T47D (cell line): ENCODE results near the gene DIO3.

ENCODE experiments used
- DNase-seq, 2 experiments: peaks; one replicate each; pipeline versions ENCODE4 v3.0.0 to v3.0.0-alpha.2; 2011 to 2012; ENCODE audit warnings: low read depth in 1 of 2, low spot score in 1 of 2
- JUND ChIP-seq: IDR thresholded peaks from 2 replicates; pipeline ENCODE4 v1.6.1; 2012; ENCODE audit warnings: low read depth
- in situ Hi-C: cut with HindIII; loops from 2 replicates; pipeline ENCODE4 v1.10.0; 2016; ENCODE audit warnings: low sequenced_read_pairs, low pct_unique_long_range_greater_than_20kb

The DIO3 gene

DNA sequence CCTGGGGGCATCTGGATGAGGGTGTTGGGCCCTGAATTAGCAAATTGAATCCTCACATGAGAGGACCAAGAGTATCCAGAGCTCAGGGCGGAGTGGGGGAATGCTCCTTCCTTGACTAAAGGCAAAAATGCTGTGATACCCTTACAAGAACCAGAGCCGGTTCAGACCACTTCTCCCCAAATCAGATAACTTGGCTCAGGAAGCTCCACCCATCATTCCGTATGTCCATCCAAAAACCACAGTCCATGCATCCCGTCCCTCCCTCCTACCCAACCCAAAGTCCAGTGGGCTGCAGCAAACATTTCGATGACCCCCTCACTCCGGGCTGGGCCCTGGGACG is 22.4 kb downstream of the DIO3 start:
- in situ Hi-C loops = no loop called here

DNA sequence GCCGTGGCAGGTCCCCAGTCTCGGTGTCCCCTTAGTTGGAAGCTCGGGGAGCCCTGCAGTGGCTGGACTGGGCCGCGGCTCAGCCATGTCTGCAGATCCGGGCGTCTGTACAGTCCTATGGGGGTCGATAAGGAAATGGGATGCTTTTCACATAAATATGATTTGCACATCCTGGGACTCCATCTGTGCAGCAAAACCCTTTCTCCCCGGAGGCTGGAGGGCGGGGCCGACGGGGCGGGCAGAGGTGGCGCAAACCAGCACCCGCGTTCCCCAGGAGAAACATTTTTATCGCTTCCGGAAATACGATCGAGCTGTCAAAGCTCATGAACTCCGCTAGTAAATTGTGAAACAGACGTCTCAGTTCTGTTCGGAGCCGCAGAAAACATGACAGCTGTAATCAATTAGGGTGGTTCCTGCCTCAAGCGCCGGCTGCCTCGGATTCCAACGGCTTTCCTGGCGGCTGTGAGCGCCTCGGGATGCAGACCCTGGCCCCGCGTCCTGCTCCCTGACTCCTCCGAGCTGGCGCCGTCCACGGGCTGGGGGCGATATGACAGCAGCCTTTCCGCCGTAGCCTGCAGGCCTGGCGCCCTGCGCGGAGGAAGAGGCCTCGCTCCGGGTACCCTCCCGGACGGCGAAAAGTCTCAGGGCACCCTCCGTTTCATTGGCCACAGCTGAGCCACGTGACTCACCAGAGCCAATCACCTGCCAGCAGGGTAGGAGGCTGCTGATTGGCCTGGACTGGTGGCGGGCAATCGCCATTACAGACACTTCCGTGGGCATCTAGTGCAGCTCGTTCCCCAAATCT is 23.0 kb downstream of the DIO3 start:
- no peak for DNase-seq
- in situ Hi-C loops = no loop called here
- no peak for TF ChIP-seq JUND

More for the DNA sequence above, 22.4 kb downstream of the DIO3 start:
- DNase-seq = no peak
- TF ChIP-seq JUND = no peak

DNA sequence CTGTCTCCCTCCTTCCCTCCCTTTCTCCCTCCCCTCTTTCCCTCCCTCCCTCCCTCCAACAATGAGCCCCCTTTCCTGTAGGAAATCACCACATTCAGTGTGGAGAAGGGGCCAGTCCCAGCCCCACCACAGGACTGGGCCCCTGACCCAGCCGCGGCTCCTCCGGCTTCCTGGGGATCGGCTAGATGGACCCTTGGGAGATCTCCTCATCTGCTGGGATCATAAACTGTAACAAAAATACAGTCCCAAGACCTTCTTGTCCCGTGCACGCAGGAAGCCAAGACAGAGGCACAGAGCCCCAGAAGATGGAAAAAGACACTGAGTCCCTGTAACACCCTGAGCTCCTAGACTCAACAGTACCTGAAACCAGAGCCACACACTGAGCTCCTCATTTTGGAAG is 23.9 kb downstream of the DIO3 start:
- DNase-seq = no peak
- in situ Hi-C loops = no loop called here
- TF ChIP-seq JUND = no peak

DNA sequence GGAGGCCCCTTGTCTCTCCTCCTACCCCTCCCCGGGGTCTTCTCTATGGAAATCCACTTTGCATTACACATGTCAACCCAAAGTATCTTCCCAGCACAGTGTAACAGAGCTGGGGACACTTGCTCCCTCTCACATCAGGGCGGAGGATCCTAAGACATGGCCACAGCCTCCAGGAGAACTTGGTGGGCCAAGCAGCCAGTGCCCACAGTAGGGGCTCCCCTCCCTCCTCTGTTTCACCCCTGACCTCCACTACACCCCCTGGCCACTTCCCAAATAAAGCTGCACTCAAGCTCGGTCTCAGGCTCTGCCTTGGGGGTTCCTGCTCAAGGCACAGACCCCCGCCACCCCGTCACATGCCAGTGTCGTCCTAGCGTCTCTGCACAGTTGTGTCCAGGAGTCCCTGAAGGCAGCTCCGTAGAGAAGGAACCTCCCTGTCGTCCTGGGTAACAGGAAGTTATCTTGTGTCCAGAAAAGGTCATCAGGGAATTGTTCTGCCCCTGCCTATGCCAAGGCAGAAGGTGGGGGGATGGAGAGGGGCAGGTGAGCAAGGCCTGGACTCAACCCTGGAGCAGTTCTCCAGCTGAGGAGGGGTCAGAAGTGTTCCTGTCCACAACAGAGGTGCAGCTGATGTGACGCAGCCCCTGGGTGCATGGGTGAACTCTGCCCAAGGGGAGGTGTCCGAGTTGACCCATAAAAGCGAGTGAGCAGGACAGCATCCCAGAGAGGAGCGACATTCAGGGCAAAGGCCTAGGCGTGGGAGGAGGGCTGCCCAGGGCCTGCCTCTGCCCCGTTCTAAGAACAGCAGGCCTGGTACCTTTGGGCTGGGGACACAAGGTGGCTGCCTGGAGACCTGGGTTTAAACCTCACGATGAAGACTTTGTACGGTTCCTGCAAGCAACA is 25.5 kb downstream of the DIO3 start:
- TF ChIP-seq JUND = no peak
- DNase-seq = no peak
- in situ Hi-C loops = no loop called here

DNA sequence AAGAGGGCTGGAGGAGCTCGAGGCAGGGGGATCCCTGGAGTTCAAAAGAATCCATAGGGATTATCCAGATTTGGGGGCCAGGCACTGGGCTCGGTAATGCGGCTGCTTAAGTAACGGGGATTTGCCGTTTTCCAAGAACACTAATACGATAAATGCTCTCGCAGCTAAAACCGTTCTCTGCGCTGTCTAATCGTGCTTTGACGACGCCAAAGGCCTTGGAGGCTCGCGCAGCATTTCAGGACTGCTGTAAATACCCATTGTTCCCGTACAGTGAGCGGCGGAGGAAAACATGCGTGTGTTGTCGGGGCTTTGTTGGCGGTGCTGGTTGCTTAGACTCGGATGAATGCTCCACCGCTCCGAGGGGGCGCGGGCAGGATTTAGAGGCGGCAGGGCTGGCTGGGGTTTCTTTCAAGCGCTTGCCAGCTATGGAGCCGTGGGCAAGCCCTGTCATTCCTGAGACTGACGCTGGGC is 26.2 kb downstream of the DIO3 start:
- in situ Hi-C loops = no loop called here
- no peak for DNase-seq
- no peak for TF ChIP-seq JUND

DNA sequence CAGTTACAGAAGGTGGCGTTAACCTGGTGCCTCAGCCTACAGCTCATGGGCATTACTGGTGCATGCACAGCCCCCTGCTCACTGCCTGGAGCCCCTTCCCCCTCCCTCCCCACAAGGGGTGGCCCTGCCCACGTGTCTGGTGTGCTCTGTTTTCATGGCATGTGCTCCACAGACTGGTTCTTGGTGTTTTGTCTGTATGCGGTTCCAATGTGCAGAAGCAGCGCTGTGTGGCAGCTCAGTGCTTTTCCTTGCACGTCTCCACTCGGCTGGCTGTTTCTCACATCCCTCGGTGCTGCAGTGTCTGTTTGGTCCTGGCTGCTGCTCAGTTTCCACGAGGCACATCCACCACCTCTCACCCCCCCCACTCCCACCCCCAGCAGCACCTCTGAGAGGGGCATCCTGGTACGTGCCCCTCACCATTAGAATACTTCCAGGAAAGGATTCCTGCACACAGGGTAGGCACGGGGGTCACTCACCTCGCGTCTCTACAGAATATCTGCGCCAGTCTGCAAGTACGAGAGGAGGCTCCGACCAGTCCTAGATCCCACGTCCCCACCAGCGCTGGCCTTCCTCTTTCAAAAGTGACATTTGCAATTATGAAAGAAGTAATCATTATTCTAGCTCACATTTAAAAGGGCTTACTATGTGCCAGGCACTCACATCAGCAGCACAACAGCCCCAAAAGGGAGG is 27.1 kb downstream of the DIO3 start:
- TF ChIP-seq JUND = no peak
- no peak for DNase-seq
- in situ Hi-C loops = no loop called here

DNA sequence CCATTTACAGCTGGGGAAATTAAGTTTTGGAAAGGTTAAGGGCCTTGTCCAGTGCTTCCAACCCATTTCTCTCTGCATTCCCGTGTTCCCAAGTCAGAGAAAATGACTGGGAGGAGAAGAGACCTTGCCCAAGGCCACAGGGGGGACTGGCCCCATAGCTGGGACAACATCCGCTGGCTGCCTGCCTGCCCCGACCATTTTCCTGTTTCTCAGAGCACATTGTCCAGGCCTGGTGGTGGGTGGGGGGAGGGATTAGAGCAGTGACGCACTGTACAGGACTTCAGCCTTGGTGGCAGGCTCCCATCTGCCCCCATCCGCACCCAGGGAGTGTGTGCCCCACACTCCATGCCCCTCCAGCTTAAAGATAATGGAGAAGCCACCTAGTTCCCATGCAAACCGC is 27.7 kb downstream of the DIO3 start:
- no peak for DNase-seq
- TF ChIP-seq JUND = no peak
- in situ Hi-C loops = no loop called here

DNA sequence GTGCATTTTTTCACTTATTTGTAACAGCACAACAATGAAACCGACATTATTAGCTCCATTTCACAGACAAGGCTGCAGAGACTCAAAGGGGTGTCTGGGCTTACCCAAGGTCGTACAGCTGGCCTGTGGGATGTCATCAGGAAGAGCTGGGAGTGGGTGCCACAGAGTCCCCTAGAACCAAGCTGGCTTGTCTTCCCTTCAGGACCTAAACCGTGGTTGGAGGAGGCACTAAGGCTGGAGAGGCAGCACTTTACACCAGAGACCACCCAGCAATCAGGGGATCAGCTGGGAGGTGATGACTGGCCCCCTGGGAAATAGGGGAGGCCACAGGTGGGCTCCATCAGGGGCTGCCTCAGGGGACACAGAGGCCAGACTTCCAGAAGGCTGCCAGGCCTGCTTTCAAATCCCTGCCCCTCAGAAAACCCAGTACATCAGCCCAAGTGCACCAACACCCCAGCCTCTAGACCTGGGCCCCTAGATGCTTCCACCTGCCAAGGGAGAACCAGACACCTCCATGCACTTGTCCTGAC is 28.3 kb downstream of the DIO3 start:
- in situ Hi-C loops = no loop called here
- TF ChIP-seq JUND = no peak
- no peak for DNase-seq

DNA sequence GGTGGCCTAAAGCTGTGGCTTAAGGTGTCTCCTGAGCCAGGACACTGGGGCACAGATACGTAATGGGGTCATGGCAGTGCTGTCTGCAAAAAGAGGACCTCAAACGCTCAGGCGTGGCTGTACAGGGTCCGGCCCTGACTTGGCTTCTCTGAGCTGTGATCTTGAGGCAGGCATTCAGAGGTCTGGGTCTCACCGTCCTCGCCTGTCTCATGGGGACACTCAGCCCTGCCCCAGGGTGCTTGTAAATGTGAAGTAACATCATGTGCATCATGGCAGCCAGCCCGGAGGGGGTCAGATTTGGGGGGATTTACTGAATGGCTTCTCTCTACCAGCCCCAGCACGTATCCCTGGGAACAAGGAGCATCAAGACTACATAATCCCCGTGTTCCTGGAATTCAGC is 28.8 kb downstream of the DIO3 start:
- no peak for DNase-seq
- no peak for TF ChIP-seq JUND
- in situ Hi-C loops = no loop called here

DNA sequence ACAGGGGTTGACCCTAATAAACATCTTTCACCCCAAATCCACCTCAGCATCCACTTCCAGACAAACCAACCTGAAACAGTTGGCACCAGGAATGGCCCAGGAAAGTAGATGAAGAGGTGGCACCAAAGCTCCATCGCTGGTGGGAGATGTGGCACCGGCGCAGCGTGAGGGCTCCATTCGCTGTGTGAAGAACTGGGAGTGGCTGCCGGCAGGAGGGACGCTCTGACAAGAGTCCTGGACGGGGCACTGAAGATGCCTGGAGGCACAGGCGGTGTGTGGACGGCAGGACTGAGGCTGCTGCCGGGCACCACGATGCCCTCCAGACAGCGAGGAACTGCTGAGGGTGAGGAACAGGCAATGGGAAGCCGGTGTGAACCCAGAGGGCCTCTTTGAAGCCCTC is 29.3 kb downstream of the DIO3 start:
- in situ Hi-C loops = no loop called here
- no peak for TF ChIP-seq JUND
- DNase-seq = no peak

DNA sequence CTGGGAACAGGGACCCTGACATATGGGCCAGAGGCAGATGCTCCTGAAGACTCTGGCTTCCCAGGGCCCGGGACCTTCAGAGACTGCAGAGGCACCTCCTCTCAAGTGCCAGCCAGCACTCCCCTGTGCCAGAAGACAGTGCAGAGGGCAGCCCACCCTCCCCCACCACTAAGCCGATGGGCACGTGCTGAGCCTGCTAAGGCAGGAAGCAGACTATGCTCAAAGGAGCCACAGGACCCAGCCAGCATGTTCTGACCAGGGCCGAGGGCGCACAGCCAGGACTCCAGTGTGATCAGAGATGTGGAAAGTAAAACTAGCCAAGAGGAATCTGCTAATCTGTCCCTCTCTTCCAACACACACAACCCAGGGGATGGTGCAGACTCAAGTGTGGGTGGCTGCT is 29.8 kb downstream of the DIO3 start:
- TF ChIP-seq JUND = no peak
- no peak for DNase-seq
- in situ Hi-C loops = no loop called here

DNA sequence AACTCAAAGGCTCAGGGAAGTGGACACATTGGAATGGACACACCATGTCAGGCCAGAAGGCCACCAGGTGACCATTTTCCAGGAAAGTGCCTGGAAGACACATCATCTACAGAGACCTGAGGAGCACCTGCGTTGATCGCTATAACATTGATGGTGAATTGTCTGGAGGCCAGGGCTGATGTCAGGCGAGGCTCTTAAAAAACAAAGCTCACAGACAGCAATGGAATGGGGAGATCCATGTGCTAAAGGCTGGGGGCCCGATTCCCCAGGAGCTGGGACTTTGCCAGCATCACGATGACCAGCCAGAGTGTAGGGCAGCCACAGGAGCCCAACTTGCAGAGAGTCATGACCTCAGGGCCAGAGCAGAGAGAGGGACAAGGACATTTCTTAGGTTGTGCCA is 30.3 kb downstream of the DIO3 start:
- no peak for TF ChIP-seq JUND

More for the DNA sequence above, 30.3 kb downstream of the DIO3 start:
- DNase-seq = no peak
- in situ Hi-C loops = no loop called here
